Stimulated activated CD8-positive, alpha-beta memory T cell treated with anti-CD3 and anti-CD28 coated beads, Interleukin-12 subunit alpha, Interleukin-12 subunit beta, amount 100 ng/mL, for 1 hour (primary cell): ENCODE results near the gene ANKFN1.

ENCODE experiments used
- DNase-seq: peaks from one replicate; pipeline ENCODE4 v3.0.0-alpha.2; 2020; ENCODE audit warnings: low read depth

Gene ANKFN1

DNA sequence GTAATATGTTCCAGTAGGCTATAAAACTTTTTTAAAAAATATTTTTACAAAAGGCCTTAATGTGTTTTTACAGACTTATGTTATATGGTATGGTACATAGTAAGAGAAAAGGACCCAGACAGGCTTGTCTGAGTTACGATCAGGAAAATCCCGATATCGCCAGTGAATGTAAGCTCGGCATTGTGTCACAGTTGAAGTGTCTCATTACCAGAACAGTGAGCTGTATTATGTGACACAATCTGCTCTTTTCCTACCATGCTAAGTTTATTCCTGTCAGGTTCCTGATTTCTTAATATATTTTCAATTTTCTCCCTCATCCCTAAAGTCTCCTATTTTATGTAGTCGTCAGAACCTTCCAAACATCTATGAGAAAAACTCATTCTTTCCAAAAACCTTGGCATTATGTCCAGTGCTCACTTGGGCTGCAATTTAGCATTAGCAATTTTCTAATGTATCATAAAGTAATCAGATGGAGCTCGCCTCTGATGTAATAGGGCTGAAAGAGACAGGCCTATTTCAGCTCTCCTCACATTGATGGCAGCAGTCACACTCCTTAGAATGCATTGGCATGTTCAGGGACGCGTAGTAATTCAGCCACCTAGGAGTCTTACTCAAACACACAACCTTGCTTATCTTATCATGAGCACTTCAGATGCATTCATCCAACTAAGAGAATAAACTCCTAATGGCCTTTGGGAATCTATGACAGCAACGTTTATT lies 292.6 kb downstream of the ANKFN1 start:
- DNase-seq = no peak

DNA sequence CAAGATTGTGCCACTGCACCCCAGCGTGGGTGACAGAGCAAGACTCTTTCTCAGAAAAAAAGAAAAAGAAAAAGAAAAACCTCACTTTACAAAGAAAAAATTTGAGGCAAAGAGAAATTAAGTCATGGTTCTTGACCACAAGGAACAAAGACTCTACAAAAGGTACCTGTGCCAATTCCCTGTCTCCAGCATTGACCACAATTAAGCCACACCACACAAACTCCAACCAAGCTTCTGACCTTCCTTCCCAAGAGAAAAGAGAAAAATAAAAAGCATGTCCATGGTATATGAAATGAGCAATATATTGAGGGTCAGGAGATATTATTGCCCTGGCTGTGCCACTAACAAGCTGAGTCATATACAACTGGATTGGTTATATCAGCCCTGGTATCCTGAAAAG lies 293.9 kb downstream of the ANKFN1 start:
- no peak for DNase-seq

DNA sequence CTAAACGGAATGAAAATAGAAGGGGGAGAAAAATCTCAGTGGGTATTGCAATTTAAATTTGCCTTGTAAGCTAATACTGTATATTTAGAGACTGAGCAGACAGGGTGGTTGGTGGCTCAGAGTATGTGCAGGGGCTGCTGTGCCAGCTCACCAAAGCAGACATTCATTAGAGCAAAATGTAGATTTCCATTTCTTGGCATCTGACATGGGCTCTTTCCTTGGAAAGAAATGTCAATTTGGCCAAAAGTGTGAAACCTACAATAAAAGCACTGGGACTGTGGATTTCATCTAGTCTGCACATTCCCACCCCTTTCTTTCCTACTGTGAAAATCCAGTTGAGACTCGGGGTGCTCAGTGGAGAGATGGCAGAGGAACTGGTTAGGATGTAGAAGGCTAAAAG lies 295.1 kb downstream of the ANKFN1 start:
- no peak for DNase-seq

DNA sequence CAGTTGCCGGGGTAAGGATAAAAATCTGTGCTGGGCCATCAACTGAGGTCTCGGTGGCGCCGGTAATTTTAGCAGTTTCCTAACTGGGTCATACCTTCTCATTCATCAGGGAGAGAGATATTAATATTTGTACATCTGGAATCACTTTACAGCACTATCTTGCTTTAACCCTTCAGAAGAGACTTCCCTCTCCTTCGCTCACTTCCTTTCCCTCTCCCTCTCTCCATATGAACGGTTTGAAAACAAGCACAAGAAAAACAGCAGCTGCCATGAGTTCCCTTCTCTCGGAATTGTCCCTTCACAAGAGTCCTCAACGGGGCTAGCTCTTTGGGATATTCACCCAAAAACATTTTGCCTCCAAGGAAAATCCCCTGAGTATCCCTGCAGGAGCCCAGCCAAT lies 295.9 kb downstream of the ANKFN1 start:
- DNase-seq = no peak

DNA sequence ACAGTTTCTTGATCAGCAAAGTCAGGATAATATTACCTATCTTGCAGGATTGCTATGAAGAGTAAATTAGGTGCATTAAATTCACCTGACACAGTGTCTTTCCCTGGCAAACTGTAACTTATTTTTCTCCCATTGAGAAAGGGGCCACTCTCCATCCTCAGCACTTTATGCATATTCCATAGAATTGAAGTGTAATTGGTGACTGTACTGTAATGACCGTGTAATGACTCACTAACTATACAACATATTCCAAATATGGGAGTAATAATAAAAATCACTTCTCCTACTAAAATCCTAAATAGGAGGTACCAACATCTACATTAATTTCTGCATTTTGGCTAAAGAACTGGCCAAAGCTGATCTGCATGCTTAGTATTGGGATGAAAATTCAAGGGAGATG lies 298.4 kb downstream of the ANKFN1 start:
- DNase-seq = no peak

DNA sequence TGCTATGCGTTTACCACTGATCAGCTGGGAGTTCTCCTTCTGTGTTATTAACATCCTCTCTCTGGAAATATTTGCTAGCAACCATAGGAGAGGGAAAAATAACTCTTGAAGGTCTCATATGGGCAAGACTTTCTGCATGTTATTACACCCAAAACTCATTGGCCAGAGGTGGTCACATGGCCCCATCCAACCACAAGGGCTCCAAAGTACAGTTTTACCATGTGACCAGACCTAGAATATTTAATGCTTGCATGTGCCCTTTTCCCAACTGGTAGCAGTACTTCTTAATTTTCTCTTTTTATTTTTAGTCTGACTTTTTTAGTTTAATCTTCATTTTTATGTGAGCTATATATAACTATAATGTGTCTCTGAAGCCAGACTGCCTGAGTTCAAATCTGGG lies 299.2 kb downstream of the ANKFN1 start:
- DNase-seq = no peak

DNA sequence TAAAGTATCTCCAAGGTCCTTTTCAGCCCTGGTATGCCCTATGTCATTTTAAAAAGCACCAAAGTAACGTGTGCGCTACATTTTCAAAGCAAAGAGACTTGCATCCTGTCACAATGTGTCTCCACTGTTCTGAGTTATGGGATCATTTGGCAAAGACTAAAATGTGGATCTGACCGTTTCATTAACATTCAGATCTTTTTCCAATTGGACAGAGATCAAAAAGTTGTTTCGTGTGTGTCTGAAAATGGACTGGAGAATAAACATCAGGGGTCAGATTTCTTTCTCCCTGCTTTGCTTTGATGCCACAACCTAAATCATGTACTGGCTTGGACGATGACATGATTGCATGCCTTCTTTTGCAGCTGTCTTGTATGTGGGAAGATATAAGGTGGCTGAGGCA lies 304.2 kb downstream of the ANKFN1 start:
- no peak for DNase-seq

DNA sequence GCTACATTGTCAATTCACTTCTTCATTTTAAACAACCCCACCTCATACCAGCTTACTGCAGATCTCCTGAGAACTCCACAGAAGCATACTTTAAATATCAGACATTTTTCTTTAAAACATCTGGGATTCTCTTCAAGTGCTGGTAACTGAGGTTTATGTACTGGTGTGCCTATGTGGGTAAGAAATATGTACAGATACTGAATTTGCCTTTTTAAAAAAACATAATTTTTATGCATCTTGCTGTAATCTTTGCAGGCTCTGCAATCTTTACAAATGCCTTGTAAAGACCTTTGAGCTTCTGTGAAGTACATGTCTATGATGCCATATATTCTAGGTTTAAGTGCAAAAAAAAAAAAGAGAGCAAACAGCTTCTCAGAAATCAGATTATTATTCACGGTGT lies 312.6 kb downstream of the ANKFN1 start:
- no peak for DNase-seq

DNA sequence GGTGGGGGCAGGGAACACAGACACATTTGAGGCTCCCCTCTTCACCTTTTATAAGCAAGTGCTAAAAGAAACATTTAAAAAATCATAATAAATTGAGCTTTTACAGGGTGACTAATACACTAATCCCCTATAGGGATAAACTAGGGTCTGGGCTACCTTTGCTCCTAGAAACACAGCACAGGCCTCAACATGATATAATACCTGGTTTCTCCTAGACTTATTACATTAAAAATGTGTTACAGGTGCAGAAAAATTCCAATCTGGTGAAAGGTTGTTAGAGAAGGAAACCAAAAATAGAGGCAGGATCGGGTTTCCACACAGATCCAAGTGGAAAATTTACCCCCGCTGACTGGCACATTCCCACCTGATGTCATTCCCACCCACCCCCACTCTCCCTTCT lies 315.6 kb downstream of the ANKFN1 start:
- DNase-seq = no peak

DNA sequence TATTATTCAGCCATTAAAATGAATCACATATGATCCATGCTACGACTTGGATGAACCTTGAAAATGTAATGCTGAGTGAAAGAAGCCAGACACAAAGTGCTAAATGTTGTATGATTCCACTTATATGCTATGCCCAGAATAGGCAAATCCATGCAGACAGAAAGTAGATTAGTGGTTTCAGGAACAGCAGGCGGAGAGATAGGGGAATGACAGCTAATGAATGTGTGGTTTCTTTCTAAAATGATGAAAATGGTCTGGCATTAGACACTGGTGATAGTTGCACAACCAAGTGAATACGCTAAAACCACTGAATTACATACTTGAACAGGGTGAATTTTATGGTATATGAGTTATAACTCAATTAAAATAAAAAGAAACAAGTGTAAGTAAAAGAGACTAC lies 318.4 kb downstream of the ANKFN1 start:
- DNase-seq = no peak

DNA sequence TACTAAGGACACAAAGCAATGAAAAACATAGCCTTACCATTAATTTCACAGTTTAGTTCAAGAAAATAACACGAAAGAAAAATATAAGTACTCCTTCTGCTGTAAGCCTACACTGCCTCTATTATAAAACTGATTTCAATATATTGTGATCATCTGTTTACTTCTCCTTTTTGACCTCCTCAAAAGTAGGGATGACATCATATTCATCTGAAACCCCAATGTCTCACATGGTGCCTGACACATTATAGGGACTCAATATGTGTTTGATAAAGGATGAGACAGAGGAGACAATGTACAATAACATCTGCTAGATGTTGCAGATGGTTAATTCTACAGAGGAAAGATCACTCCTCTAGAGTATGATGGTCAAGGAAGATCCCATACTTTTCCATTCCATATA lies 321.8 kb downstream of the ANKFN1 start:
- DNase-seq = no peak

DNA sequence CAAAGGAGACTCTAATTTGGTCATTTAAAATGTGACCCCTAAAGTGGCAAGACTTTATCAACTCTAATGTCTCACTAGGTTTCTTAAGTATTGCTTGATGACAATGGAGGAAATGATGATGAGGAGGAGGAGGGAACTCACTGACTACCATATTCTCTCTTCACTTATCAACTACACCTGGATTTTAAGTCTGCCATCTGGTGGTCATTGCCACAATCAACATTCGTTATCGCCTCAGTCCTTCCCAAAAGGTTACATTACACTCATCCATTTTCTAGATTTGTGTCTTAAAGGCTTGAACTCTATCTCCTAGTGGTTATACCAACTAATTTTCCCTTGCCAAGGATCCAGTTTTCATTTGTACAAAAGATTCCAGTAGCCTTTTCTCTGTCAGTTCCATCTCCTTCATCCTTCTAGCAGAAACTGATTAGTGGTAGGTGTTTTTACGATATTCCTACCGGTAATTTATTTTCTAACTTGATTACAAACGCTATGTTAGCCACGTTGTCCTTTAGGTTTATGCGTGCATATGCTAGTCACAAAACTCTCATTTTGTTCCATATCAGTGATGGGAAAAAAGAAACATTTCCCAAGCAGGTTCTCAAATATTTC lies 325.7 kb downstream of the ANKFN1 start:
- DNase-seq = no peak

DNA sequence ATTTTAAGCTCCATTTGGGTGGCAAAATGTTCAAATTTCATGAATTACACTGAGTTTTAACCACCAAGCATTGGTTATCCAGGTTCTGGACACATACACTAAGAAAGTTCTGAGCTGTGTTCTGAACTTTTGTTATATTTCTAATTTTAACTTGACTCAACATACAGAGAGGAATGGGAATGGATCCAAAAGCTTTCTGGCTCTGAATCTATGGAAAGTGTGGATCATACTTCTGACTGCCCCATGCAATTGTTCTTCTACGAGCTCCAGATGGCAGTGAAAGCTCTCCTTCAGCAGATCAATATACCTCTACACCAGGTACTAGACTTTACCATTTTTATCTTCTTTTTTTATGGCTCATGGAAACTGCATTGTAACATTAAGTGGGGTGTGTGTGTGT lies 327.2 kb downstream of the ANKFN1 start:
- no peak for DNase-seq

DNA sequence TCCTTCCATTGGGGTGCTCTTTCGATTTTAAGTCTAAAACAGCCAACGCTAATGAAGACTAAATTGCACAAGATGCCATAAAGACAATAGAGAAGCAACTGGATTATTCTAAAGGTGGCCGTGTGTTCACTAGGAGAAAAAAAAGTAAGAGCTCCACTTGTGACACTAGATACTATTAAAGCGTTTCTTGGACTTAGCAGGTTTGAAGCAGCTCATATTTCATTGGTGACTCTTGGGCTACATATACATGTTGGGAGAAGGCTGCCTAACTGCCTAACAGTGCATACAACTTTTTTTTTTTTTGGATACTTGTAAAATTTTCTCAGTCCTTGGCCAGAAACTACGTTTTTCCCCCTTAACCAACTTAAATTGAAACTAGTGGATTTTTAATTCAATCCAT lies 328.4 kb downstream of the ANKFN1 start:
- no peak for DNase-seq

DNA sequence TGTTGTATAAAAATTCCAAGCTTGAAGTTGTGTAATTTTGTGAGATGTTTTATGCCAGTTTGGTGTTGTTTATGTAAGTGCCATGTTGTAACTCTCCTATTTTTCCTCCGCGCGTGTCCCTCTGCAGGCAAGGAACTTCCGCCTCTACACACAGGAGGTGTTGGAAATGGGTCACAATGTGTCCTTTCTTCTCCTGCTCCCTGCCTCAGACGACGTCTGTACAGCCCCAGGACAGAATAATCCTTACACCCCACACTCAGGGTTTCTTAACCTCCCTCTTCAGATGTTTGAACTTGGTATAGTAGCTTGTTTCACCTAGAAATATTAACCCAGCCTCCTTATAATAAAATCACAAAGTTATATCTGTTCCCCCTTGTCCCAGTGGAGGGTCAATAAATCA lies 329.0 kb downstream of the ANKFN1 start:
- no peak for DNase-seq

DNA sequence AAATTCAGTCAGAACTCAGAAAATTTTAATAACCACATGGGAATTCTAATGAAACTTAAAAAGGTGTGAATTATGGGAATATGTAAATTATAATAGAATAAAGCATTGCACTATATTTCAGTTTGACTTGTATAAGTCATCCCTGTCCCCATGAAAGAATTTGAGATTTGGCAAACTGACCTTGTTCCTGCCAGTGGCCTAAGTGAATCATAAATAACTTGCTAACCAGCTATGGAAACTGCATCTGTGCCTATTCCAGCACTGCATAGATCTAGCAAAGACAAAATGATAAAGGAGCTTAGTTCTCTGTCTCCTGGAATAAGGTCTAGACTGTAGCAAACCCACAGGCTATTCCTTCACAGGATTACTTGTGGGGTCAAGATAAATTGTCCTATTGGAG lies 333.5 kb downstream of the ANKFN1 start:
- DNase-seq = no peak

DNA sequence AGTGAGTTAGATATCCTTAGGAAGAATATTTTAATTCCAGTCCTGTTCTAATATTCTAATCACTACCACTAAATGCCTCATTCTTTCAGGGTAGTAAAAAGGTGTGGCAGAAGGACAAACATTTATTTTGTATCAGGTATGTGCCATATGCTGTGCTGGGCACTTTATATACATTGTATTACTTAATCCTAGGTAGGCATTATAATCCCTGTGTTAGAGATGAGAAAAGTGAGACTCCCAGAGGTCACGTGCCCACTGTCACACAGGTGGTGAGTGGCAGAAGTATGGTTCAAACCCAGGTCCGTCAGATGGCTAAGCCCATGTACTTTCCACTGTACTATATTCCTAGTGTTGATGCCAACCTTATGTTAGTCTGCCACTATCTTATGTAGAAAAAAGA lies 335.5 kb downstream of the ANKFN1 start:
- no peak for DNase-seq

DNA sequence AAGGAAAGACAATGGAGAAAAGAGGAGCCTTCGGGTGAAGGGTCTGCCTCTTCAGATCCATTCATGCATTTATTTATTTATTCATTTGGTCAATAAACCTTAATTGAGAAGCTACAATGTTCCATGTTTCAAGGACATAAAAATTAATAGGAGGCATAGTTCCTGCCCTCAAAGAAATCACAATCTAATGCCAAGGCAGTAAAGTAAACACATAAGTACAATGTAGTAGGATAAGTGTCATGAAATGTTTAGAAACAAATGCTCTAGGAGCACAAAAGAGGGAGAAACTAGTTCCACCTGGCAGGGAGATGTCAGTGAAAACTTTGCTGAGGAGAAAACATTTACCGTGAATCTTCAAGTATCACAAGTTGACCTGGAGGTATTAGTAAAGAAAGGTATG lies 336.7 kb downstream of the ANKFN1 start:
- DNase-seq = no peak

DNA sequence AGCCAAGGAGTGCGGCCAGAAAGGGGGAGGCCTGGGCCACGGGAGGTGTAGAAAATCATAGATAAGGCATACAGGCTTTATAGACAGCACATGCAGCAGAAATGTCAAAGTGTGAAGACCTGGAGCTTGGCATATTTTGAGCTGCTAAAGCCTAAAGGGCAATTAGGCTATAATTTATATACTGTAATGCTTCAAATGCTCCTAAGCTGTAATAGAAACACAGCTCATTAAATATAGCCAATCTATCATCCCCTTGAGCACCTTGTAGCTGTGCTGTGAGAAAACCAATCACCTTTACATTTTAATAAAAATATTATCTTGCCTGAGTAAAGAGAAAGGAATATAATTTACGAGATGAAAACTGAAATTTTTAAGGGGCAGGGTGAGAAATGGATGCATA lies 342.3 kb downstream of the ANKFN1 start:
- no peak for DNase-seq

DNA sequence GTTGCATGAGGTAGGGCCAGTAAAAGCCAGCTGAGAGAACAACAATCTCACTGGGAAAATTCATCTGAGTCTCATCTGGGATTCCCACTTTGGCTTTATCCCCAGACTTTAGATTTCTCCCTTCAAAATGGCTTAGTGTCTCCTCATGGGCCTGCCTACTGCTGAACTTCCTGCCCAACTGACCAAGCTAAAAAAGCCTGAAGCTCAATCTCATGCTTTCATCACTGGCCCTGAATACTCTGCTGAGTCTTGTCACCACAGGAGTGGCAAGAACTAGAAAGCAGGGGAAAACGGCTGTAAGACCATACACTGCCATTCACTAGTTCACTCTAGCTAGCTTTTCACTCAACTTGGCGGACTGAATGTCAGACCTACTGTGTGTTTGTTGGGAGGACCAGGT lies 343.9 kb downstream of the ANKFN1 start:
- DNase-seq = no peak

DNA sequence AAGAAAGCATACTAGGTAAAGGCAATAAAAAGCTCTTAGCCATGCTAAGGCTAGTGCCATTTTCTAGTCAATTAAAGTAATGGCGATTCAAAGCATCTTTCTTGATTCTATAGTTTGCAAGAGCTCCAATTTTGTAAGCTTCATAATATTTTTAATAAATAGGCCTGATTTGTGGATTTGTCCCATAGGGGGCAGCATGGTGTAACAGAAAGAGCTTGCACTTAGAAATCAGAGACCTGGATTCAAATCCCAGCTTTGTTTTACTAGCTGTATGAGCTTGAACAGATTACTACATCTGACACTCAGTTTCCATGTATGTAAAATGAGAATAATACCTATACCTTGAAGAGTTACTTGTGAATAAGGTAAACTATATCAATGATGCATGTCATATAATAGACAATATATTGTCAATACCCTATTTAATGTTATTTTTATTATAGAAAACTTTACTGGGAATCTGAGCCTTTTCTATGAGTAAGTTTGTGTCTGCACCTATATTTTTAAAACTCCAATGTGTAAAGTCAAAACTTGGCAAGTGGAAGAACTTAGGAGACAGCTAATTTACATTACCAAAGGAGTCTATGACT lies 346.6 kb downstream of the ANKFN1 start:
- no peak for DNase-seq

DNA sequence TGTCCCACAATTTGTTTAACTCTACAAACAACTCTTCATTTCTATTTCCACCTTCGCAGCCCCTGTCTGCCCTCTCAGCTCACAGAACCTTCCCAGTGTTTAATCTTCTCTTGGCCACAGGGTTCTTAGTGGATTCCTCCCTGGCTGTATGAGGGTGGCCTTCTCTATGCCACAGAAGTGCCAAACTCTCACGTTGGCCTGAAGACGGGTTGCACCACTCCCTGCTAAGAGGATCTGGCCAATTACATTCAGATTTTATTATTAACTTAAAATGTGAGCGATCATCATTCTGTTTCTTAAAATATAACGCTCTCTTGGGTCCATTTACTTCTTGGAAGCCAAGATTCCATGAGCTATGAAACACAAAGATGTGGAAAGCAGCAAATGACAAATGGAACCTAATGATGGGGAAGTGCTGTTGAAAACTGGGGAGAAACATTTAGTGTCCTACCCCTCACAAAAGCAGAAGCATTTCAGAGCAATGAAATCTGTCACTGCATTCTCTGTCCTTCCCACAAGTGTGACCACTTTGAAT lies 348.9 kb downstream of the ANKFN1 start:
- no peak for DNase-seq

DNA sequence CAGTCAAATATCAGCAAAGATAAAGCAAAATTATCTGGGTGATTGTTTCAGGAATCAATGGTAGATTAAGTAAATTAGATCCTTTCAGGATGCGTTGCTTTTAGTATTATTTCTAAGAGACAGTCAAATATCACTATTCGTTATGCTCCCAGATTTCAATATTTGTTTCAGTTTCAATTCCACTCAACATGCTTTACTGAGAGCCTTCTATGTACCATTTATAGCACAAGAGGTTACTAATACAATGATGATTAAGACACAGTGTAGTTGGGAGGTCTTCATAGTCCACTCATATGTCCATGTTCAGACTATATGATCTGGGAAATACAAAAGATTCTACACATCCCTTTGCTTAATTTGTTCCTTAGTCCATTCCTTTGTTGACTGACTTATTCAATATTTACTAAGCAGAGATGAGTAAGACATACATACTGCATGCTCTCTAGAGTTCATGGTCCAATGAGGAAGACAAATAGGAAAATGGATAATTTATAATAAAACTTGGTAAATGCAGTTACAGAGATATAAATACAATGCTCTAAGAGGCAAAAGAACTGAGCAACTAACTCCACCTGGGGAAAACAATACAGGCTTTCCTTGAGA lies 352.0 kb downstream of the ANKFN1 start:
- DNase-seq = no peak
